Astrocyte (in vitro differentiated cells and primary cell): ENCODE results near the gene TMEM18.

Experiments used
- CTCF ChIP-seq: IDR thresholded peaks from 2 replicates; pipeline ENCODE4 v1.5.1; 2011; ENCODE audit warnings: low read depth, mild to moderate bottlenecking, inconsistent platforms, low read length, moderate library complexity; ENCODE audit not compliant: insufficient read depth
- EZH2 ChIP-seq: IDR thresholded peaks from 2 replicates; pipeline ENCODE4 v1.6.1; 2012; ENCODE audit warnings: mild to moderate bottlenecking, low read length, inconsistent platforms; ENCODE audit not compliant: insufficient read depth

DNA sequence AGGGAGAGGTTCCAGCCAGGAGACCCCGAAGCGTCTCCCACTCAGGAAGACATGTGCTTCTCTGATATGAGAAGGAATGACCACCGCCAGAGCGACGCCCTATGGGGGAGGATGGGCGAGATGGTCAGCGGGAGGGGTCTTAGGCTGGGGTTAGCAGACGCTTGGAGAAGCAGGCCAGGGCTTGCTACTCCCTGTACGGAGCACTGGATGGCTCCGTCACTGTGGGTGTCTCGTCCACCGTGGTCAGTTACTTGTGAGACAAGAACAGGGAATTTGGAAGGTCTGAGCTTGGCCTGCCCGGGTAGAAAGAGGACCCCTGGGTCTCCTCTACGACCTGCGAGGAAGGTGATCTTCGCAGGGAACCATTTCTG, 39.8 kb downstream of the TMEM18 start:
- TF ChIP-seq CTCF: no peak
- no peak for TF ChIP-seq EZH2
